Activated CD4-positive, alpha-beta T cell treated with anti-CD3 and anti-CD28 coated beads, Interleukin-2, amount 50 U/mL, for 4 hours (primary cell): ENCODE results near the gene PCNX3.

Experiments
- DNase-seq, 2 experiments: peaks; one replicate each; pipeline ENCODE4 v3.0.0-alpha.2; 2020

The PCNX3 gene

GRCh38 chr11:65580756-65581155, 34.8 kb upstream of the PCNX3 start:
- DNase-seq, result no peak

GRCh38 chr11:65581928-65582327, 33.6 kb upstream of the PCNX3 start:
- DNase-seq, result no peak

- no peak for DNase-seq
These were observed 32.0 kb upstream of the PCNX3 start for GRCh38 chr11:65583589-65583988.

- DNase-seq, result no peak
These were observed 31.5 kb upstream of the PCNX3 start for GRCh38 chr11:65584106-65584505.

- no peak for DNase-seq
These were observed 30.8 kb upstream of the PCNX3 start for GRCh38 chr11:65584723-65585171.

GRCh38 chr11:65585396-65586246, 30.0 kb upstream of the PCNX3 start:
- DNase-seq, result no peak

- DNase-seq, result no peak
These were observed 29.3 kb upstream of the PCNX3 start for GRCh38 chr11:65586247-65586630.

- DNase-seq, result no peak
These were observed 28.9 kb upstream of the PCNX3 start for GRCh38 chr11:65586676-65587075.

- peak; percentile 67 to 71 for DNase-seq
These were observed 27.1 kb upstream of the PCNX3 start for GRCh38 chr11:65588199-65589054.

GRCh38 chr11:65589444-65590239, 25.9 kb upstream of the PCNX3 start:
- no peak for DNase-seq

- no peak for DNase-seq
These were observed 25.3 kb upstream of the PCNX3 start for GRCh38 chr11:65590240-65590738.

- no peak for DNase-seq
These were observed 23.4 kb upstream of the PCNX3 start for GRCh38 chr11:65591939-65592857.

GRCh38 chr11:65592858-65593517, 22.6 kb upstream of the PCNX3 start:
- no peak for DNase-seq

GRCh38 chr11:65593518-65594414, 21.8 kb upstream of the PCNX3 start:
- DNase-seq, result peak in 1 of 2 experiments; percentile 34

- no peak for DNase-seq
These were observed 20.4 kb upstream of the PCNX3 start for GRCh38 chr11:65595131-65595530.

GRCh38 chr11:65595543-65596281, 19.9 kb upstream of the PCNX3 start, which contains the start of gene KCNK7:
TSS of gene KCNK7 (minus strand) at chr11:65595800. CDS start at chr11:65595772, 28 bp downstream.
- no peak for DNase-seq

GRCh38 chr11:65596520-65596919, 19.1 kb upstream of the PCNX3 start:
- DNase-seq, result no peak

GRCh38 chr11:65598258-65598699, 17.3 kb upstream of the PCNX3 start:
- no peak for DNase-seq
